IPS-18a (cell line): Measurements from ENCODE around the gene GCAT.
A peak's percentile ranks its signal among the peaks of the same experiment; 100 is the strongest.

ENCODE experiments used
- H3K27ac ChIP-seq: one replicate; pipeline ENCODE4 v1.5.1; 2013; ENCODE audit warnings: low read length
- H3K27me3 ChIP-seq: one replicate; pipeline ENCODE4 v1.6.1; 2013; ENCODE audit warnings: mild to moderate bottlenecking, low read length; ENCODE audit not compliant: control insufficient read depth, insufficient read depth
- H3K36me3 ChIP-seq: one replicate; pipeline ENCODE4 v1.6.1; 2013; ENCODE audit warnings: low read depth, low read length; ENCODE audit not compliant: control insufficient read depth
- H3K4me1 ChIP-seq: one replicate; pipeline ENCODE4 v1.6.1; 2013; ENCODE audit warnings: low read depth, low read length; ENCODE audit not compliant: control insufficient read depth
- H3K4me3 ChIP-seq: one replicate; pipeline ENCODE4 v1.5.1; 2013; ENCODE audit warnings: low read length
- H3K9ac ChIP-seq: one replicate; pipeline ENCODE4 v1.6.1; 2013; ENCODE audit warnings: mild to moderate bottlenecking, low read length, moderate library complexity
- H3K9me3 ChIP-seq: one replicate; pipeline ENCODE4 v1.6.1; 2013; ENCODE audit warnings: low read depth, low read length; ENCODE audit not compliant: control insufficient read depth

Gene GCAT

DNA sequence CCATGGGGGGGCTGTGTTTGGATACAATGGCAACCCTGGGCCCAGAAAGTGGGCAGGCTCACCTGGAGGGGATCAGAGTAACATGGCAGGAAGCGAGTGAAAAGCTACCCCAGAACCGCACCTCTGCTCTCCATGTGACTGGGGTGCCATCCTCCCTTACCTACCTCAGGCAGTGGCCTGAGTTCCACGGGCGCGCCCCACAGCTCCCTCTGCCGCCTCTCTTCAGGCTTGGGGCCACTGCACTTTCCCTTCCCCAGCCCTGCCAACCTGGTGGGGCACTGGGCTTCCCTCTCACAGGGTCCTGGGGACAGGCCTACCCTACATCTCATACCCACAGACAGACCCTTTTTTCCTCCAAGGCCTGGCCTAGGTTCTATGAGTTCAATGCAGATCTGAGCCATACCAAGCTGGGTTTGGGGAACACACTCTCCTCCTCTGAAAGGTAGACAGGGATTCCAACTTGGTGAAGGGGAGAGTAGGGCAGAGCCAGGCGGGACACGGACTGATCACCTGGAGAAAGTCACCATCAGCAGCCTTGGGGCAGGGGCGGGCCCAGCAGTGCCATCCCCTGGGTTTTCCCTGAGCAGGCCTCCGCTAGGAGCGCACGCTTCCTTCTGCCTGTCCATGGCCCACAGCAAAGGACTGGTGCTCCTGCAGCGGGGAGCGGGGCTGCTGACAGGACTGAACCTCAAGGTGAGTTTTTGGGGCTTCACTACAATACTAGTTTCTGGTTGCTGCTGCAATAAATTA, 22.5 kb downstream of the GCAT start:
- no peak overlapping the region for H3K27ac ChIP-seq
- H3K4me3 ChIP-seq, result no peak overlapping the region
- H3K27me3 ChIP-seq, result peaks cover 9% of the 10 kb centered on the region
- H3K36me3 ChIP-seq, result peaks cover 31% of the 10 kb centered on the region
- H3K4me1 ChIP-seq, result no peaks in the 10 kb centered on the region
- no peak overlapping the region for H3K9ac ChIP-seq
- H3K9me3 ChIP-seq, result no peaks in the 10 kb centered on the region

DNA sequence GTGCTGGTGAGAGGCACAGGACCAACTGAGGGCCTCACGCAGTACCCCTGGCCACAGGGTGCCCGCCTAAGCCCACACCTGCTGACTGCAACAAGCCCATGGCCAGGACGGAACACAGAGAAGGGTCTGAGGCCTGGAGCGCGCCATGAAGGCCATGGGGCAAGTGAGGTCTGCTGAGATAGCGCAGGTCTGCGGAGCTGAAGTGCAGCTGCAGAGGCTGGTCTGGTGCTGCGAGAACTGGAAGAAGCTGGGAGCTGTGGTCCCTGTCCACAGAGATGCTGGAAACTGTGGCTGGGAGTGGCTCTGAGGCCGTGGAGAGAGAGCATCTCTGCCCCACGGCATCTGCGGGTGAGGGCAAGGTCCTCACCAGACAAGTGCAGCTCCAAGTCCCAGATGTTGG, 23.7 kb downstream of the GCAT start:
- Histone ChIP-seq H3K36me3 (peaks cover 31% of the 10 kb centered on the region), H3K9me3 (no peaks in the 10 kb centered on the region), H3K4me1 (no peaks in the 10 kb centered on the region), H3K27ac (no peak overlapping the region), H3K27me3 (no peaks in the 10 kb centered on the region), H3K4me3 (no peak overlapping the region), H3K9ac (no peak overlapping the region)

DNA sequence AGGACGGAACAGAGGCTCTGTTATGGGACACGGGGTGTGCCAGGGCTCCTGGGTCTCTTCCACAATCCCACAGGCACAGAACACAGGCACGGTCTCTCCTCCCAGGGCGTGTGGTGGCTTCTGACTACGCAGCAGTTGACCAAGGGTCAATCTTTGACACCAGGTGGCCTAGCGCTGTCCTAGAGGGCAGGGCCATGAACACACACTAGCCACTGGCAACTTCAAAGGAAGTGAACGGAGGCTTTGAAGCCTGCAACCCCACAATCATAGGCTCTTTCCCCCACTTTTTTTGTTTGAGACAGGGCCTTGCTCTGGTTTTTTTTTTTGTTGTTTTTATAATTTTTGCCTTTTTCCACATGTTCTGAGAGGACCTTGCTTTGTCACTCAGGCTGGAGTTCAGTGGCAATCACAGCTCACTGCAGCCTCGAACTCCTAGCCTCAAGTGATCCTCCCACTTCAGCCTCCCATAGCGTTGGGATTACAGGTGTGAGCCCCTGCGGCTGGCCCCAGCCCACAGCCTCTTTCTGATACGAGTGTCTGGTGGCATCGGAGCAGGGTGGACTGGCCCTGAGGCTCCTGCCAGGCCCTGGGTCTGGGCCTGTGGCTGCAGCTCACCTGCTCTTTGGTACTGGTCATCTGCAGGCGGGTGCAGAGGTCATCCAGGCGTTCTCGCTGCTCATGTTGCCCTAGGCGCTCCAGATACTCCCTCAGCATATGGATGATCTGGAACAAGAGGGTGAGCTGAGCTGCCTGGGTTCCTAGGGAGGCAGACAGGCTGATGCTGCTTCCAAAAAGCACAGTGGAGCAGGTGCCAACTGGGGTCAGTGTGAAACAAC, 24.5 kb downstream of the GCAT start:
- Histone ChIP-seq H3K27me3 (no peaks in the 10 kb centered on the region), H3K9ac (no peak overlapping the region), H3K27ac (no peak overlapping the region), H3K36me3 (peaks cover 31% of the 10 kb centered on the region), H3K9me3 (no peaks in the 10 kb centered on the region), H3K4me3 (no peak overlapping the region), H3K4me1 (no peaks in the 10 kb centered on the region)

DNA sequence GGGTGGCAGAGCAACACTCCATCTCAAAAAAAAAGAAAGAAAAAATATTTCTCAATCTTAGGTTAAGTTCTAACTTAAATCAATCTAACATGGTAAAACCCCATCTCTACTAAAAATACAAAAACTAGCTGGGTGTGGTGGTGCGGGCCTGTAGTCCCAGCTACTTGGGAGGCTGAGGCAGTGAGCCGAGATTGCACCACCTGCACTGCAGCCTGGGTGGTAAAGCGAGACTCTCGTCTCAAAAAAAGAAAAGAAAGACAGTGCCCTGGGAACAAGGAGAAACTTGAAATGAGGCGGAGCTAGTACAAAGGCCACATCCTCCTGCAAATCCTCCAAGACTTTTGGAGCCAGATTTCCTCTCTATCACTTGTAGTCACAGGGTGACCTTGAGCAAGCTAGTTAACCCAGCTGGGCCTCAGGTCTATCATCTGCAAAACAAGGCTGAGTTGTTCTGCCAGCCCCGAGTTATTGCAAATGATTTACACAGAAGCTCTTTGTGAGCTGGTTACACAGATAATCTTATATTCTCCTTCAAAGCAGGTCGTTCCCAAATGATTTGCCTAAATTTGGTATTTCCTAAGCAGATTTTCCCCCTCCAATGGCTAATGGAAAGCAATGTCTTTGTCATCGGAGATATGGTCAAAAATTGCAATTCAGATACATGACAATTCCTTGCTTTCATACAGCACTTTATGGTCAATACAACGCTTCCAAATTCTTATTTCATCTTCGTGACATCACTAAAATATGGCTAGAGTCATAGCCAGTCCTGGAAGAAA, 34.5 kb downstream of the GCAT start:
- no peaks in the 10 kb centered on the region for H3K27me3 ChIP-seq
- no peaks in the 10 kb centered on the region for H3K4me1 ChIP-seq
- H3K27ac ChIP-seq, result no peak overlapping the region
- peaks cover 4% of the 10 kb centered on the region for H3K36me3 ChIP-seq
- no peak overlapping the region for H3K4me3 ChIP-seq
- H3K9ac ChIP-seq, result no peak overlapping the region
- H3K9me3 ChIP-seq, result no peaks in the 10 kb centered on the region

DNA sequence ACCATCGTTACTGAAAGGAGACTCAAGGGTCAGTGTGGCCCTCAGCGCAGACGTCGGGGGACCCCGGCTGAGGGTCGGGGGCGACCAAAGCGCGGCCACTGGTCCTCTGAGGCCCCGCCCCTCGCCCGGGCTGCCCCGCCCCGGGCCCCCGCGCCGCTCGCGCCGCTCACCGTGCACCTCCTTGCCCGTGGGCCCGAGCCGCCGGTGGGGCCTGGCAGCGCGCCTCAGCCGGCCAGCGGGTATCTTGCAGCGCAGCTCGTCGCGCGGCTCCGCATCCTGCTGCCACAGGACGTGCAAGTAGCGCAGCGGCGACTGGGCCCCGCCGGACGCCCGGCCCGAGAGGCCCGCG, 36.0 kb downstream of the GCAT start:
- Histone ChIP-seq H3K27me3 (no peaks in the 10 kb centered on the region), H3K9me3 (no peaks in the 10 kb centered on the region), H3K4me3 (peak overlapping the region; percentile 89), H3K4me1 (no peaks in the 10 kb centered on the region), H3K9ac (peak overlapping the region; percentile 42), H3K36me3 (no peaks in the 10 kb centered on the region), H3K27ac (no peak overlapping the region)

DNA sequence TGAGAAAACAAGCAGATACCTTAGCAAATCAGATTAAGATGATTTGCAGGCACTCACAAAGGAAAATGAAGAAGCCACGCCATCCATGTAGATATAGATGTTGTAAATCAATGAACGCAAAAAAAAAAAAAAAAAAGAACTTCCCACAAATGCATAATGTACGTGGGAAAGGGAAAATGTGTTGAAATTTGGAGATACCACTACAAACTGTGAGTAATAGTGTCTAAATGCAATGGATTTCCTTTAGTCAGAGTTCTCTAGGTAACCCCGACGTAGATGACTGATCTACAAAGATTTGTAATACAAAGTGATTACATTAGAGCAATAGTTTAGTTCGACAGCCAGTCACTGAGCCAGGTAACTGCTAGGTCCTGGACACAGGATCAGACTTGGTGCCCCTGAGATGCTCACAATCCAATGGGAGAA, 37.2 kb downstream of the GCAT start:
- no peaks in the 10 kb centered on the region for H3K4me1 ChIP-seq
- no peaks in the 10 kb centered on the region for H3K9me3 ChIP-seq
- no peak overlapping the region for H3K27ac ChIP-seq
- no peak overlapping the region for H3K9ac ChIP-seq
- peak overlapping the region; percentile 21 for H3K4me3 ChIP-seq
- no peaks in the 10 kb centered on the region for H3K27me3 ChIP-seq
- H3K36me3 ChIP-seq, result no peaks in the 10 kb centered on the region

DNA sequence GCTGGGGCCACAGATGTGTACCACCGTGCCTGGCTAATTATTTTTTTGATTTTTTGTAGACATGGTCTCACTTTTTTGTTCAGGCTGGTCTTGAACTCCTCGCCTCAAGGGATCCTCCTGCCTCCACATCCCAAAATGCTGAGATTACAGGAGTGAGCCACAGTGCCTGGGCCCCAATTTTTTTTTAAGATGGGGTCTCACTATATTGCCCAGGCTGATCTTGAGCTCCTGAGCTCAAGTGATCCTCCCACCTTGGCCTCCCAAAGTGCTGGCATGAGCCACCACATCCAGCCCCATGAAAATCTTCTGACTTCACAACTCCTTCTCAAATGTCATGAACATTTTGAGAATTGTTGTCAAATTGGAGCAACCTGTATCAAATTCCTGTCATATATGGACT, 38.7 kb downstream of the GCAT start:
- H3K9ac ChIP-seq, result no peak overlapping the region

DNA sequence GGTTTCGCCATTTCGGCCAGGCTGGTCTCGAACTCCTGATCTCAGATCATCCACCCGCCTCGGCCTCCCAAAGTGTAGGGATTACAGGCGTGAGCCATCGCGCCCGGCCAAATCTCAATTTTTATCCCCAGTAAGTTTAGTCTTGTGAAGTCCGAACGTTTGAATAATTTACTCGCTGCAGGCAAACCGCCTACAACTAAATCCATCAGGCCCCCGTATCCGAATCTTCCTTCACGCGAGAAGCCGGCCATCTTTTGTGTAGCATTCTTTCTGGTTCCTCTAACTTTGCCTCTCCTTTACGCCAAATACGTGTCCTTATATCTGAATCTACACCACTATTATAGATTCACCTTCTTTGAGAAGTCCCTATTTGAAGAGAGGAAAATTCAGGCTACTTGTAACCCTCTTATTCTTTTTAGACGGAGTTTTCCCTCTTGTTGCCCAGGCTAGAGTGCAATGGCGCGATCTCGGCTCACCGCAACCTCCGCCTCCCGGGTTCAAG, 40.9 kb downstream of the GCAT start:
- Histone ChIP-seq H3K27ac (peak overlapping the region; percentile 94), H3K9ac (peak overlapping the region; percentile 93), H3K36me3 (peaks cover 30% of the 10 kb centered on the region), H3K4me1 (no peaks in the 10 kb centered on the region), H3K27me3 (no peaks in the 10 kb centered on the region), H3K4me3 (peak overlapping the region; percentile 79), H3K9me3 (no peaks in the 10 kb centered on the region)

More for the DNA sequence above, 38.7 kb downstream of the GCAT start:
- Histone ChIP-seq H3K27ac (no peak overlapping the region), H3K27me3 (no peaks in the 10 kb centered on the region), H3K4me3 (no peak overlapping the region), H3K36me3 (peaks cover 9% of the 10 kb centered on the region), H3K9me3 (no peaks in the 10 kb centered on the region), H3K4me1 (no peaks in the 10 kb centered on the region)

DNA sequence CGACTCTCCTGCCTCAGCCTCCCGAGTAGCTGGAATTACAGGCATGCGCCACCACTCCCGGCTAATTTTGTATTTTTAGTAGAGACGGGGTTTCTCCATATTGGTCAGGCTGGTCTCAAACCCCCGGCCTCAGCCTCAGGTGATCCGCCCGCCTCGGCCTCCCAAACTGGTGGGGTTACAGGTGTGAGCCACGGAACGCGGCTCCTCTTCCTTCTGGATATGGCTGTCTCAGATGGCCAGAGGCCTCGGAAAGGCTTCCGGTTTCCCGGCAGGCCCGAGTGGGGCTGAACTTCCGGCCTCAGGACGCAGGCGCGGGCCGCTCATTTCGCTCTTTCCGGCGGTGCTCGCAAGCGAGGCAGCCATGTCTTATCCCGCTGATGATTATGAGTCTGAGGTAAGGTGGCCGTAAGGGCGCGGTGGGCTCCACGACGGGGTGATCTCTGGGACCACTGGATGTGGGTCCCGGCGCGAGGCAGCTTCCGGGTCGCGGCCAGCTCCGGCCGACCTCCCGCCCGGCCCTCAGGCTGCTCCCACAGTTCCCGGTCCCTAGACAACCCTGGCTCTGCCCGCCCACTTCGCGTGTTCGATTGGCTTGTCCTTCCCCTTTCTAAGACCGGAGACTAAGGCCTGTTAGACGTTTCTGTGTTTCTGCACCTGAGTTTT, 41.5 kb downstream of the GCAT start, which contains the start of gene EIF3L:
EIF3L (plus strand) TSS at position 331 of the 663 bp plus-strand sequence; CDS start at position 362, 31 bp downstream.
- peak within 1 kb of the TSS; percentile 93 for H3K9ac ChIP-seq
- peaks cover 36% of the 10 kb centered on the region for H3K36me3 ChIP-seq
- H3K4me3 ChIP-seq, result peak within 1 kb of the TSS; percentile 79
- peak within 1 kb of the TSS; percentile 94 for H3K27ac ChIP-seq
- H3K27me3 ChIP-seq, result no peaks in the 10 kb centered on the region
- no peaks in the 10 kb centered on the region for H3K4me1 ChIP-seq
- no peaks in the 10 kb centered on the region for H3K9me3 ChIP-seq

DNA sequence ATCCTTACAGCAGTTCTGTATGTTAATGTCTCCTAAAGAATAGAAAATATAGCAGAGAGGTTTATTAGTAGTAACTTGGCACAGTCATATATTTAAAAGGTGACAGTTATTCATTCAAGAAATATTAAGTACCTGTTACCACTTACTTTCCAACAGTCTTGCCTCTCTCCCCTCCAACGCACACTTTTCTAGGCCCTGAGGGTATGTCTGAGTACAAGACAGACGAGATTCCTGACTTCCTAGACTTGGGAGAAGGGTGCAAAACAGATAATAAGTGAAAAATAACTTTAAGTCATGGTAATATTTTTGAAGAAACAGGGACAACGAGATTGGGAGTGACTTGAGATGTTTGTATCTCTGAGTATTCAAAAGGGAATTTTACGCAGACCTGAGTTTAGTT, 43.1 kb downstream of the GCAT start:
- Histone ChIP-seq H3K4me1 (no peaks in the 10 kb centered on the region), H3K27ac (no peak overlapping the region), H3K27me3 (no peaks in the 10 kb centered on the region), H3K9me3 (no peaks in the 10 kb centered on the region), H3K4me3 (peak overlapping the region; percentile 79), H3K36me3 (peaks cover 52% of the 10 kb centered on the region), H3K9ac (no peak overlapping the region)

DNA sequence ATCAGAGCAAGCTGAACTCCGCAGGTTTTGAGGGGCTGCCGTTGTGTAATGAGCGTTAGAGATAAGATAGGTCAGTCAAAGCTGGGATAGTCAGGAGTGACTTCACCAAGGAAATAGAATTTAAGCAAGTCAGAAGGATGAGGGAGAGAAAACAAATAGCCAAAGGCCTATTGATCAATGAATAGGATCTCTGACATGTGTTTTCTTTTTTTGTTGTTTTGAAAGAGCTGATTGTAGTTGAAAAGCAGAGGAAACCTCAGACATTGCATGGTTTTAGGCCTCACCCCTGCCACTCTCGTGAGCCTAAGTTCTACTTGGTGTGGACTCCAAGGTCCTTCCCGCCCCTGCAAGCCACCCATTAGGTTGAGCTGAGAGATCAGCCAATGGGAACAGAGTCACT, 44.7 kb downstream of the GCAT start:
- H3K9ac ChIP-seq, result no peak overlapping the region
- no peaks in the 10 kb centered on the region for H3K4me1 ChIP-seq
- no peak overlapping the region for H3K27ac ChIP-seq
- H3K27me3 ChIP-seq, result no peaks in the 10 kb centered on the region
- H3K4me3 ChIP-seq, result no peak overlapping the region
- peaks cover 64% of the 10 kb centered on the region for H3K36me3 ChIP-seq
- H3K9me3 ChIP-seq, result no peaks in the 10 kb centered on the region
